LNCaP clone FGC (cell line): ENCODE measurements around the gene UPB1.

ENCODE experiments used
- DNase-seq: peaks from one replicate; pipeline ENCODE4 v3.0.0-alpha.2; 2011; ENCODE audit warnings: low read depth
- H3K4me3 ChIP-seq: 2 replicates; pipeline ENCODE4 v1.5.1; 2011; ENCODE audit warnings: mild to moderate bottlenecking, low read depth, low read length, control low read depth
- CTCF ChIP-seq: IDR thresholded peaks from 2 replicates; pipeline ENCODE4 v1.5.1; 2012; ENCODE audit warnings: mild to moderate bottlenecking; ENCODE audit not compliant: control insufficient read depth, insufficient read depth; ENCODE audit errors: extremely low read depth

Gene UPB1

DNA sequence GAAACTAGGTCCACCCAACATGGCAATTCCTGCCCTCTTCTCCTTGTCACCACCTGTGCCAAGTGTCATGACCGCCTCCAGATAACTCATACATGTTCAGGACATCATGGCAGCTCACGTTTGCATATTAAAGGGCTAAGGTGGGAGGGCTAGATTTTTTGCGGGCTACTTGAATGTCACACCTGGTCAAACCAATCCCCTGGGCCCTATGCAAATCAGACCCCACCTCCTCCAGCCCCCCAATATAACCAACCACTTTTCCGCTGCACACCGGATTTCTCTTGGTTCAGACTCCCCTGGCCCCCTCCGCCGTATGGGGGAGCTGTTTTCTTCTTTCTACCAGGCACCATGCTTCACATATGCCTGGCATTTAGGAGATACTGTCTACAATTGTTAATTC lies 12.6 kb downstream of the UPB1 start:
- DNase-seq = no peak
- no peak overlapping the region for H3K4me3 ChIP-seq
- TF ChIP-seq CTCF = no peak

DNA sequence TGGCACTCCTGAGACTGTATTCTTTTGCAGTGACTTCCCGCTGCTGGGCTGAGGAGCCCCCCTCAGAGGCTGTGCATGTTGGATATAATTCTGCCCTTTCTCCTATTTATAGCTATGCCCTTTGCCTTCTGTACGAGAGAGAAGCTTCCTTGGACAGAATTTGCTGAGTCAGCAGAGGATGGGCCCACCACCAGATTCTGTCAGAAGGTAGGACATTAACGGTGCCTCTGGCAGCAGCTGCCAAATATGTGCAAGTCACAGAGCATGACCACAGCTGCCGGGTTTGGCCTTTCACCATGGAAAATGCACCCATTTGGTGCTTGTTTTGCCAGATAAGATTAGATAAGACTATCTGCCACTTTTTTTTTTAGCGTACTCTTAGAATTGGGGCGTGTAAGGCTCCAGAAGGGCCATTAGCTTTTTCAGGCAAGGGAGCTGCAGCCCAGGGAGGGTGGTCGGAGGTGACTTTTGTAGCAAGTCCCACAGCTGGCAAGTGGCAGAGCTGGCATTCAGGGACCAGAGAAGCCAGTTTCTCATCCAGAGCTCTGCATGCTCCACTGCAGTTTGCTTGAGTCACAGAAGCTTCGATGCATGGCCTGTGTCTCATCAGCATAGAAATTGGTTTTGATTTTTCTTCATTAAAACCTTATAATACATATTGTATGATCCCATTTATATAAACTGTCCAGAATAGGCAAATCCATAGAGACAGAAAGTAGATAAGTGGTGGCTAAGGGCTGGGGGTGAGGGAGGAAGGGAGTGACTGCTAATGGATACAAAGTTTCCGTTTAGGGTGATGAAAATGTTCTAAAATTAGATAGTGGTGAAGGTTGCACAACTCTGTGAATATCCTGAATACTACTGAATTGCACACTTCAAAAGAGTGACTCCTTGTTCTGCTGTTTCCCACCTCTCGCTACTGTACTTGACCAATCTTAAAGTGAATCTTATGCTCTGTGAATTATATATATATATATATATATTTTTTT lies 15.8 kb downstream of the UPB1 start:
- no peak for TF ChIP-seq CTCF
- H3K4me3 ChIP-seq = no peak overlapping the region
- no peak for DNase-seq

DNA sequence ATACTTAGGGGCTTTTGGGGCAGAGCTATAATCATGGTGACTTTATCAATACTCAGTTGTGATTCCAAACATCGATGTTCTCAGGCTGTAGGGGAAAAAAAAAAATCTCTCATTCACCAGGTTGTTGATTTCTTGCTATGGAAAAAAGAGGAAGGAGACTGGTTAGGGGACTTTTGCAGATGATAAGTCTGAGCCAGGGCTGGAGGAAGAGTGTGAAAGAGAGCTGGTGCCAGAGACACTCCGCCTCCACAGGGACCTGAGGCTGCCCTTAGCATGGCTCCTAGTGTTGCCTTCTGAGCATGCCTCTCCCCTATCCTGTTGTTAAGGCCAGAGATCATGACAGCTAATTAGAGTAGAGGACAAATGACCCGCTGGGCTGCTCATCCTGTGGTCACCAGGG lies 16.9 kb downstream of the UPB1 start:
- no peak overlapping the region for H3K4me3 ChIP-seq
- DNase-seq = no peak
- no peak for TF ChIP-seq CTCF

DNA sequence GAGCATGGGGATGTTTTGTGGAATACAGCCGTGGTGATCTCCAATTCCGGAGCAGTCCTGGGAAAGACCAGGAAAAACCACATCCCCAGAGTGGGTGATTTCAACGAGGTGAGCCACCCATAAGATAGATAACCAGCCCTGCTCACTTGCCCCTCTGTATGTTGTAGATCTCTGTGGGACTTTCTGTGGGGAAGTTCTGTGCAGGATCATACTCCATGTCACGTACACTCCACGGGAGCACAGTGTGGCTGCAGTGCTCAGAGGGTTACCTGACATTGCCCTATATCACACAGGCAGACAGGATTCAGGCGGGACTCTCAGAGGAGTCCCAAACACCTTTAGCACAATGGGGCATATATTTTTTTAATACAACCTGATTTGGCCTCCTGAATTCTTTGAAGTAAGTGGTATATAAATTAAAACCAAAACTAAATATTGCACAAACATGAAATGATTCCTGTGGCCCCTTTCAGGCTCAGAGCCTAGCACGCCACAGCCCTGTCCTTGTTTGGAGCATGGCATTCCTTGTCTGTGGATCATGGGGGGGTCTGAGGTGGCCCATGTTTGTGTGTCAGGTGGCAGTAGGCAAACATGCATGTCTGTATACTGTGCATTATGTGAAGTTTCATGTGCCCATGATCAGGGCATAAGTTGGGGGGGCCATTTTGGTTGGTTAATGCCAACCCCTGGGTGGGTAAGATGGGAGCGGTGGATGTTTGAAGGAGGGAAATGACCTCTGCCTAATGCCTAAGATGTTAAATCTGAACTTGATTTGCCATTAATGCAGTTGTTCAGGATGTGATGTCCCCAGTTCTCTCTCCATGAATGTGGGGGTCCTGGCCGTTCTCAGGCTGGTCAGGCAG lies 18.5 kb downstream of the UPB1 start:
- no peak overlapping the region for H3K4me3 ChIP-seq
- no peak for TF ChIP-seq CTCF
- DNase-seq = no peak

- DNase-seq = no peak
- H3K4me3 ChIP-seq = no peak overlapping the region
- no peak for TF ChIP-seq CTCF
Measured at GRCh38 chr22:24514241-24515026, 19.3 kb downstream of the UPB1 start.

DNA sequence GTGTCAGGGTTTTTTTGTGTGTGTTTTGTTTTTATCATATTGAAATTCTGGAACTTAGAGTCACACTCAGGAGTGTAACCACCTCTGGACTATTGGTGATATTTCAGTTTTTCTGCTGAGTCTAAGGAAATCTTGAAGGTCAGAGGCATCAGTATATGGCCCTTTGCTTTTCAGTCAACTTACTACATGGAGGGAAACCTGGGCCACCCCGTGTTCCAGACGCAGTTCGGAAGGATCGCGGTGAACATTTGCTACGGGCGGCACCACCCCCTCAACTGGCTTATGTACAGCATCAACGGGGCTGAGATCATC lies 19.9 kb downstream of the UPB1 start:
- TF ChIP-seq CTCF = no peak
- H3K4me3 ChIP-seq = no peak overlapping the region
- DNase-seq = no peak
